GM23338 (cell line): ENCODE results near the gene NOSTRIN. TPM values are rescaled to one million over a fixed set of nuclear protein-coding genes. Genes with fewer than 3 reads are reported as not detected.

Experiments used
- ATAC-seq: fragments of 200-7000 bp; cut with Tn5 transposase; 3 replicates; pipeline ENCODE4 v1.9.1; 2020
- DNase-seq: peaks from one replicate; pipeline ENCODE4 v3.0.0-alpha.2; 2015; ENCODE audit warnings: low spot score
- H2AFZ ChIP-seq: fragments of 200-600 bp; sonication (generic); 2 replicates; pipeline ENCODE4 v1.8.0; 2016; ENCODE audit warnings: antibody characterized with exemption, mild to moderate bottlenecking, moderate library complexity
- H3F3A ChIP-seq: fragments of 200-600 bp; sonication (generic); replicated peaks from 2 replicates; pipeline ENCODE4 v1.8.0; 2017; ENCODE audit warnings: antibody characterized with exemption, mixed run types, low read depth
- H3K27ac ChIP-seq: fragments of 200-600 bp; sonication (generic); 2 replicates; pipeline ENCODE4 v1.6.1; 2016; ENCODE audit warnings: low read depth
- H3K27me3 ChIP-seq: fragments of 200-600 bp; sonication (generic); 2 replicates; pipeline ENCODE4 v1.8.0; 2016; ENCODE audit warnings: mild to moderate bottlenecking, mixed run types, moderate library complexity; ENCODE audit not compliant: insufficient read depth
- H3K36me3 ChIP-seq: fragments of 200-600 bp; sonication (generic); 2 replicates; pipeline ENCODE4 v1.8.0; 2016; ENCODE audit warnings: mild to moderate bottlenecking; ENCODE audit not compliant: insufficient read depth
- H3K4me1 ChIP-seq: fragments of 200-600 bp; sonication (generic); 2 replicates; pipeline ENCODE4 v1.8.0; 2016; ENCODE audit warnings: mild to moderate bottlenecking, moderate library complexity; ENCODE audit not compliant: insufficient read depth
- H3K4me2 ChIP-seq: fragments of 200-600 bp; sonication (generic); 2 replicates; pipeline ENCODE4 v1.7.1; 2017; ENCODE audit warnings: mixed run types
- H3K4me3 ChIP-seq: fragments of 200-600 bp; sonication (generic); 2 replicates; pipeline ENCODE4 v1.6.1; 2016; ENCODE audit warnings: mixed run types
- H3K79me2 ChIP-seq: fragments of 200-600 bp; sonication (generic); replicated peaks from 2 replicates; pipeline ENCODE4 v1.8.0; 2017; ENCODE audit warnings: mild to moderate bottlenecking; ENCODE audit not compliant: insufficient read depth
- H3K9me2 ChIP-seq: fragments of 200-600 bp; sonication (generic); 2 replicates; pipeline ENCODE4 v1.8.0; 2017; ENCODE audit not compliant: insufficient read depth
- H4K20me1 ChIP-seq: fragments of 200-600 bp; sonication (generic); replicated peaks from 2 replicates; pipeline ENCODE4 v1.8.0; 2017; ENCODE audit warnings: mild to moderate bottlenecking; ENCODE audit not compliant: insufficient read depth
- H3K27ac Mint-ChIP-seq: 2 replicates; pipeline ENCODE4 v1.8.0; 2020; ENCODE audit warnings: inconsistent platforms, mild to moderate bottlenecking, moderate library complexity, mixed read lengths
- H3K27me3 Mint-ChIP-seq: 3 replicates; pipeline ENCODE4 v1.8.0; 2022; ENCODE audit warnings: low read depth, mild to moderate bottlenecking, moderate library complexity, mixed read lengths, inconsistent platforms; ENCODE audit not compliant: insufficient read depth, poor library complexity
- H3K36me3 Mint-ChIP-seq: 3 replicates; pipeline ENCODE4 v1.8.0; 2021; ENCODE audit warnings: low read depth, mild to moderate bottlenecking, inconsistent platforms, moderate library complexity, mixed read lengths
- H3K4me1 Mint-ChIP-seq: 3 replicates; pipeline ENCODE4 v1.8.0; 2020; ENCODE audit warnings: mild to moderate bottlenecking, inconsistent platforms, mixed read lengths
- H3K4me3 Mint-ChIP-seq: 3 replicates; pipeline ENCODE4 v1.8.0; 2021; ENCODE audit warnings: moderate library complexity, mild to moderate bottlenecking, inconsistent platforms, mixed read lengths
- H3K9me3 Mint-ChIP-seq: 3 replicates; pipeline ENCODE4 v1.8.0; 2020; ENCODE audit warnings: moderate library complexity, mild to moderate bottlenecking, inconsistent platforms, mixed read lengths
- EZH2phosphoT487 ChIP-seq: fragments of 200-600 bp; sonication (generic); IDR thresholded peaks from one replicate; pipeline ENCODE4 v1.8.1; 2018; ENCODE audit warnings: antibody characterized with exemption; ENCODE audit not compliant: unreplicated experiment
- JUNB ChIP-seq: IDR thresholded peaks from one replicate; pipeline ENCODE4 v1.6.1; 2016; ENCODE audit warnings: antibody characterized with exemption; ENCODE audit not compliant: unreplicated experiment
- NANOG ChIP-seq: IDR thresholded peaks from 2 replicates; pipeline ENCODE4 v1.6.1; 2016; ENCODE audit warnings: antibody characterized with exemption, borderline replicate concordance
- POLR2AphosphoS5 ChIP-seq: IDR thresholded peaks from 2 replicates; pipeline ENCODE4 v1.6.1; 2016; ENCODE audit warnings: antibody characterized with exemption, low read depth
- STAT1 ChIP-seq: IDR thresholded peaks from one replicate; pipeline ENCODE4 v1.6.1; 2016; ENCODE audit warnings: antibody characterized with exemption; ENCODE audit not compliant: unreplicated experiment
- ZNF114 ChIP-seq: fragments of 250-450 bp; sonication (Bioruptor Pico); IDR thresholded peaks from 2 replicates; pipeline ENCODE4 v1.5.0; 2020; ENCODE audit warnings: mild to moderate bottlenecking, moderate library complexity
- polyA plus RNA-seq: library from polyadenylated mRNA; unstranded; fragments of >200 nt; fragmentation: Nextera tagmentation; extraction: Ambion mirVana; gene quantifications from 2 replicates; pipeline ENCODE4 v1.2.1, GENCODE V29; 2016
- total RNA-seq: library from RNA; depleted of rRNA; stranded (reverse); fragments of >200 nt; shearing (Covaris generic); gene quantifications from 2 replicates; pipeline ENCODE4 v1.2.3, GENCODE V29; 2014
- TF ChIP-seq, protein P1 (sequence below): fragments of 250-450 bp; sonication (Bioruptor Pico); IDR thresholded peaks from 2 replicates; pipeline ENCODE4 v1.5.0; 2020; ENCODE audit warnings: mild to moderate bottlenecking, moderate library complexity
- TF ChIP-seq, protein P2 (sequence below), 2 experiments: fragments of 200-600 bp in 1 of 2; sonication (generic) in 1 of 2; conservative IDR thresholded peaks; 2 replicates each; pipeline versions ENCODE4 v1.5.1 to v1.6.1; 2016 to 2017; ENCODE audit warnings: antibody characterized with exemption in 2 of 2, low read depth in 2 of 2, mild to moderate bottlenecking in 2 of 2, moderate library complexity in 1 of 2
- TF ChIP-seq, protein P3 (sequence below): IDR thresholded peaks from one replicate; pipeline ENCODE4 v1.6.1; 2018; ENCODE audit warnings: antibody characterized with exemption; ENCODE audit not compliant: unreplicated experiment
- TF ChIP-seq, protein P4 (sequence below): IDR thresholded peaks from 2 replicates; pipeline ENCODE4 v1.6.1; 2016; ENCODE audit warnings: antibody characterized with exemption

Gene NOSTRIN
- total and polyA plus RNA-seq, 2 experiments from 2014 or later: 1.8 TPM; not detected in 1

DNA sequence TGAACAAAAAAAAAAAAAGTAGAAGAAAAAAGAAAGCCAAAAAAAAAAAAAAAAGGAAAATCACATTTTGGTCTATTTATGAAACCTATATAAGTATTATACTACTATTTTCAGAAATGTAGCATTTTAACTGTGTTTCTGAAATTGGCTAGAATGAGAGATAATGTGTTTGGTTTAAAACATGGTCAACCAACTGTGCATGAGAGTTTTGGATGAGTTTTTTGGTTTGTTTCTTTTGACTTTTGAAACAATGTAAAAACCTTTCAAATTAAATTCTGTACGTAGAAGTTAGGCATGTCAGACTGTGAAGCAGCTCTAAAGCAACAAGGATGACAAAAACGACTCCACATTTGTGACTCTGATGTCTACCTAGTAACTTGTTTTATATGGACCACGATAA, 53.2 kb downstream of the NOSTRIN start:
- Mint-ChIP-seq H3K9me3 (no peaks in the 10 kb centered on the region), H3K27ac (no peak overlapping the region), H3K4me3 (no peak overlapping the region), H3K4me1 (peaks cover 10% of the 10 kb centered on the region), H3K36me3 (peaks cover 8% of the 10 kb centered on the region; the same call in 2 of the 3 replicates), H3K27me3 (peaks cover 2% of the 10 kb centered on the region)
- Histone ChIP-seq H3K36me3 (no peaks in the 10 kb centered on the region), H3K4me3 (no peak overlapping the region), H4K20me1 (no peaks in the 10 kb centered on the region), H3K27ac (no peak overlapping the region), H3F3A (no peaks in the 10 kb centered on the region), H2AFZ (no peak overlapping the region), H3K27me3 (no peaks in the 10 kb centered on the region), H3K9me2 (no peaks in the 10 kb centered on the region), H3K4me1 (peaks cover 8% of the 10 kb centered on the region), H3K4me2 (no peak overlapping the region), H3K79me2 (no peaks in the 10 kb centered on the region)
- ATAC-seq: no peak
- TF ChIP-seq ZNF114 (CRISPR knock-in tag): no peak
- TF ChIP-seq NANOG: no peak
- no peak for TF ChIP-seq EZH2phosphoT487
- no peak for DNase-seq

DNA sequence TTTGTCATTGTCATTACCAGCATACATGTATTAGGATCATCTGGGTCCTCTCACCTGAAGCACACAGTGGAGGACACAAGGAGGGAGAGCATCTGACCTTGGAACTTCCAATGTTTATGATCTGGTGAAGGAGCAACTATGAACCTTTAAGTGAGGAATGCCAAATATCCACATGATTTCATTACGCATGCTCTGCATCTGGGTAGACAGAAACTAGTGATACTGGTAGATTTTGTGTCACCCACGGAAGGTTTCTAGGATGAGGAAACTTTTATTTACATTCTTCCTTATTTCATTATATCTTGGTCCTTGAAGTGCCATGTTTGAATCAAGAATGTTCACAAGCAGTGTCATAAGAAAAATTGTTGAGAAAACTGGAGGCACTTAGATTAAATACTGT, 55.7 kb downstream of the NOSTRIN start:
- no peak overlapping the region for H3K4me3 ChIP-seq
- H3K27ac Mint-ChIP-seq: no peak overlapping the region
- peaks cover 10% of the 10 kb centered on the region for H3K4me1 Mint-ChIP-seq
- H4K20me1 ChIP-seq: no peaks in the 10 kb centered on the region
- no peaks in the 10 kb centered on the region for H3K9me2 ChIP-seq
- H3K4me3 Mint-ChIP-seq: no peak overlapping the region
- DNase-seq (no peak), ATAC-seq (no peak)
- no peaks in the 10 kb centered on the region for H3F3A ChIP-seq
- H3K36me3 ChIP-seq: no peaks in the 10 kb centered on the region
- no peak overlapping the region for H3K27ac ChIP-seq
- no peaks in the 10 kb centered on the region for H3K9me3 Mint-ChIP-seq
- H3K27me3 ChIP-seq: no peaks in the 10 kb centered on the region
- no peak overlapping the region for H2AFZ ChIP-seq
- peaks cover 8% of the 10 kb centered on the region; the same call in 2 of the 3 replicates for H3K36me3 Mint-ChIP-seq
- no peaks in the 10 kb centered on the region for H3K27me3 Mint-ChIP-seq
- H3K4me1 ChIP-seq: peaks cover 8% of the 10 kb centered on the region
- H3K79me2 ChIP-seq: no peaks in the 10 kb centered on the region
- H3K4me2 ChIP-seq: no peak overlapping the region
- TF ChIP-seq, protein P1, sequence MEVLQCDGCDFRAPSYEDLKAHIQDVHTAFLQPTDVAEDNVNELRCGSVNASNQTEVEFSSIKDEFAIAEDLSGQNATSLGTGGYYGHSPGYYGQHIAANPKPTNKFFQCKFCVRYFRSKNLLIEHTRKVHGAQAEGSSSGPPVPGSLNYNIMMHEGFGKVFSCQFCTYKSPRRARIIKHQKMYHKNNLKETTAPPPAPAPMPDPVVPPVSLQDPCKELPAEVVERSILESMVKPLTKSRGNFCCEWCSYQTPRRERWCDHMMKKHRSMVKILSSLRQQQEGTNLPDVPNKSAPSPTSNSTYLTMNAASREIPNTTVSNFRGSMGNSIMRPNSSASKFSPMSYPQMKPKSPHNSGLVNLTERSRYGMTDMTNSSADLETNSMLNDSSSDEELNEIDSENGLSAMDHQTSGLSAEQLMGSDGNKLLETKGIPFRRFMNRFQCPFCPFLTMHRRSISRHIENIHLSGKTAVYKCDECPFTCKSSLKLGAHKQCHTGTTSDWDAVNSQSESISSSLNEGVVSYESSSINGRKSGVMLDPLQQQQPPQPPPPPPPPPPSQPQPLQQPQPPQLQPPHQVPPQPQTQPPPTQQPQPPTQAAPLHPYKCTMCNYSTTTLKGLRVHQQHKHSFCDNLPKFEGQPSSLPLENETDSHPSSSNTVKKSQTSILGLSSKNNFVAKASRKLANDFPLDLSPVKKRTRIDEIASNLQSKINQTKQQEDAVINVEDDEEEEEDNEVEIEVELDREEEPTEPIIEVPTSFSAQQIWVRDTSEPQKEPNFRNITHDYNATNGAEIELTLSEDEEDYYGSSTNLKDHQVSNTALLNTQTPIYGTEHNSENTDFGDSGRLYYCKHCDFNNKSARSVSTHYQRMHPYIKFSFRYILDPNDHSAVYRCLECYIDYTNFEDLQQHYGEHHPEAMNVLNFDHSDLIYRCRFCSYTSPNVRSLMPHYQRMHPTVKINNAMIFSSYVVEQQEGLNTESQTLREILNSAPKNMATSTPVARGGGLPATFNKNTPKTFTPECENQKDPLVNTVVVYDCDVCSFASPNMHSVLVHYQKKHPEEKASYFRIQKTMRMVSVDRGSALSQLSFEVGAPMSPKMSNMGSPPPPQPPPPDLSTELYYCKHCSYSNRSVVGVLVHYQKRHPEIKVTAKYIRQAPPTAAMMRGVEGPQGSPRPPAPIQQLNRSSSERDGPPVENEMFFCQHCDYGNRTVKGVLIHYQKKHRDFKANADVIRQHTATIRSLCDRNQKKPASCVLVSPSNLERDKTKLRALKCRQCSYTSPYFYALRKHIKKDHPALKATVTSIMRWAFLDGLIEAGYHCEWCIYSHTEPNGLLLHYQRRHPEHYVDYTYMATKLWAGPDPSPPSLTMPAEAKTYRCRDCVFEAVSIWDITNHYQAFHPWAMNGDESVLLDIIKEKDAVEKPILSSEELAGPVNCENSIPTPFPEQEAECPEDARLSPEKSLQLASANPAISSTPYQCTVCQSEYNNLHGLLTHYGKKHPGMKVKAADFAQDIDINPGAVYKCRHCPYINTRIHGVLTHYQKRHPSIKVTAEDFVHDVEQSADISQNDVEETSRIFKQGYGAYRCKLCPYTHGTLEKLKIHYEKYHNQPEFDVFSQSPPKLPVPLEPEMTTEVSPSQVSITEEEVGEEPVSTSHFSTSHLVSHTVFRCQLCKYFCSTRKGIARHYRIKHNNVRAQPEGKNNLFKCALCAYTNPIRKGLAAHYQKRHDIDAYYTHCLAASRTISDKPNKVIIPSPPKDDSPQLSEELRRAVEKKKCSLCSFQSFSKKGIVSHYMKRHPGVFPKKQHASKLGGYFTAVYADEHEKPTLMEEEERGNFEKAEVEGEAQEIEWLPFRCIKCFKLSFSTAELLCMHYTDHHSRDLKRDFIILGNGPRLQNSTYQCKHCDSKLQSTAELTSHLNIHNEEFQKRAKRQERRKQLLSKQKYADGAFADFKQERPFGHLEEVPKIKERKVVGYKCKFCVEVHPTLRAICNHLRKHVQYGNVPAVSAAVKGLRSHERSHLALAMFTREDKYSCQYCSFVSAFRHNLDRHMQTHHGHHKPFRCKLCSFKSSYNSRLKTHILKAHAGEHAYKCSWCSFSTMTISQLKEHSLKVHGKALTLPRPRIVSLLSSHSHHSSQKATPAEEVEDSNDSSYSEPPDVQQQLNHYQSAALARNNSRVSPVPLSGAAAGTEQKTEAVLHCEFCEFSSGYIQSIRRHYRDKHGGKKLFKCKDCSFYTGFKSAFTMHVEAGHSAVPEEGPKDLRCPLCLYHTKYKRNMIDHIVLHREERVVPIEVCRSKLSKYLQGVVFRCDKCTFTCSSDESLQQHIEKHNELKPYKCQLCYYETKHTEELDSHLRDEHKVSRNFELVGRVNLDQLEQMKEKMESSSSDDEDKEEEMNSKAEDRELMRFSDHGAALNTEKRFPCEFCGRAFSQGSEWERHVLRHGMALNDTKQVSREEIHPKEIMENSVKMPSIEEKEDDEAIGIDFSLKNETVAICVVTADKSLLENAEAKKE: no peak
- TF ChIP-seq JUNB (no peak), NANOG (no peak), POLR2AphosphoS5 (no peak), EZH2phosphoT487 (no peak), ZNF114 (CRISPR knock-in tag) (no peak), STAT1 (no peak)
- TF ChIP-seq, protein P2, sequence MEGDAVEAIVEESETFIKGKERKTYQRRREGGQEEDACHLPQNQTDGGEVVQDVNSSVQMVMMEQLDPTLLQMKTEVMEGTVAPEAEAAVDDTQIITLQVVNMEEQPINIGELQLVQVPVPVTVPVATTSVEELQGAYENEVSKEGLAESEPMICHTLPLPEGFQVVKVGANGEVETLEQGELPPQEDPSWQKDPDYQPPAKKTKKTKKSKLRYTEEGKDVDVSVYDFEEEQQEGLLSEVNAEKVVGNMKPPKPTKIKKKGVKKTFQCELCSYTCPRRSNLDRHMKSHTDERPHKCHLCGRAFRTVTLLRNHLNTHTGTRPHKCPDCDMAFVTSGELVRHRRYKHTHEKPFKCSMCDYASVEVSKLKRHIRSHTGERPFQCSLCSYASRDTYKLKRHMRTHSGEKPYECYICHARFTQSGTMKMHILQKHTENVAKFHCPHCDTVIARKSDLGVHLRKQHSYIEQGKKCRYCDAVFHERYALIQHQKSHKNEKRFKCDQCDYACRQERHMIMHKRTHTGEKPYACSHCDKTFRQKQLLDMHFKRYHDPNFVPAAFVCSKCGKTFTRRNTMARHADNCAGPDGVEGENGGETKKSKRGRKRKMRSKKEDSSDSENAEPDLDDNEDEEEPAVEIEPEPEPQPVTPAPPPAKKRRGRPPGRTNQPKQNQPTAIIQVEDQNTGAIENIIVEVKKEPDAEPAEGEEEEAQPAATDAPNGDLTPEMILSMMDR (conservative IDR thresholded peaks at IDR 0.05; ENCODE audit: low read depth in 2 of 2): no peak
- TF ChIP-seq, protein P3, sequence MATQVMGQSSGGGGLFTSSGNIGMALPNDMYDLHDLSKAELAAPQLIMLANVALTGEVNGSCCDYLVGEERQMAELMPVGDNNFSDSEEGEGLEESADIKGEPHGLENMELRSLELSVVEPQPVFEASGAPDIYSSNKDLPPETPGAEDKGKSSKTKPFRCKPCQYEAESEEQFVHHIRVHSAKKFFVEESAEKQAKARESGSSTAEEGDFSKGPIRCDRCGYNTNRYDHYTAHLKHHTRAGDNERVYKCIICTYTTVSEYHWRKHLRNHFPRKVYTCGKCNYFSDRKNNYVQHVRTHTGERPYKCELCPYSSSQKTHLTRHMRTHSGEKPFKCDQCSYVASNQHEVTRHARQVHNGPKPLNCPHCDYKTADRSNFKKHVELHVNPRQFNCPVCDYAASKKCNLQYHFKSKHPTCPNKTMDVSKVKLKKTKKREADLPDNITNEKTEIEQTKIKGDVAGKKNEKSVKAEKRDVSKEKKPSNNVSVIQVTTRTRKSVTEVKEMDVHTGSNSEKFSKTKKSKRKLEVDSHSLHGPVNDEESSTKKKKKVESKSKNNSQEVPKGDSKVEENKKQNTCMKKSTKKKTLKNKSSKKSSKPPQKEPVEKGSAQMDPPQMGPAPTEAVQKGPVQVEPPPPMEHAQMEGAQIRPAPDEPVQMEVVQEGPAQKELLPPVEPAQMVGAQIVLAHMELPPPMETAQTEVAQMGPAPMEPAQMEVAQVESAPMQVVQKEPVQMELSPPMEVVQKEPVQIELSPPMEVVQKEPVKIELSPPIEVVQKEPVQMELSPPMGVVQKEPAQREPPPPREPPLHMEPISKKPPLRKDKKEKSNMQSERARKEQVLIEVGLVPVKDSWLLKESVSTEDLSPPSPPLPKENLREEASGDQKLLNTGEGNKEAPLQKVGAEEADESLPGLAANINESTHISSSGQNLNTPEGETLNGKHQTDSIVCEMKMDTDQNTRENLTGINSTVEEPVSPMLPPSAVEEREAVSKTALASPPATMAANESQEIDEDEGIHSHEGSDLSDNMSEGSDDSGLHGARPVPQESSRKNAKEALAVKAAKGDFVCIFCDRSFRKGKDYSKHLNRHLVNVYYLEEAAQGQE: no peak
- TF ChIP-seq, protein P4, sequence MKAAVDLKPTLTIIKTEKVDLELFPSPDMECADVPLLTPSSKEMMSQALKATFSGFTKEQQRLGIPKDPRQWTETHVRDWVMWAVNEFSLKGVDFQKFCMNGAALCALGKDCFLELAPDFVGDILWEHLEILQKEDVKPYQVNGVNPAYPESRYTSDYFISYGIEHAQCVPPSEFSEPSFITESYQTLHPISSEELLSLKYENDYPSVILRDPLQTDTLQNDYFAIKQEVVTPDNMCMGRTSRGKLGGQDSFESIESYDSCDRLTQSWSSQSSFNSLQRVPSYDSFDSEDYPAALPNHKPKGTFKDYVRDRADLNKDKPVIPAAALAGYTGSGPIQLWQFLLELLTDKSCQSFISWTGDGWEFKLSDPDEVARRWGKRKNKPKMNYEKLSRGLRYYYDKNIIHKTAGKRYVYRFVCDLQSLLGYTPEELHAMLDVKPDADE: no peak
